ENCODE measurements around the gene DDX49.
"Not testable (repeated sequence)": the region's sequence is repeated elsewhere in the genome, so short reads cannot be mapped to it uniquely, and the experiment has no call there.

Gene DDX49

GRCh38 chr19:18897094-18898029 is 22.2 kb upstream of the DDX49 start:
- TF ChIP-seq ZFX (IDR thresholded peaks at IDR 0.05; ENCODE audit: borderline replicate concordance): no peak
- TF ChIP-seq, protein P1, sequence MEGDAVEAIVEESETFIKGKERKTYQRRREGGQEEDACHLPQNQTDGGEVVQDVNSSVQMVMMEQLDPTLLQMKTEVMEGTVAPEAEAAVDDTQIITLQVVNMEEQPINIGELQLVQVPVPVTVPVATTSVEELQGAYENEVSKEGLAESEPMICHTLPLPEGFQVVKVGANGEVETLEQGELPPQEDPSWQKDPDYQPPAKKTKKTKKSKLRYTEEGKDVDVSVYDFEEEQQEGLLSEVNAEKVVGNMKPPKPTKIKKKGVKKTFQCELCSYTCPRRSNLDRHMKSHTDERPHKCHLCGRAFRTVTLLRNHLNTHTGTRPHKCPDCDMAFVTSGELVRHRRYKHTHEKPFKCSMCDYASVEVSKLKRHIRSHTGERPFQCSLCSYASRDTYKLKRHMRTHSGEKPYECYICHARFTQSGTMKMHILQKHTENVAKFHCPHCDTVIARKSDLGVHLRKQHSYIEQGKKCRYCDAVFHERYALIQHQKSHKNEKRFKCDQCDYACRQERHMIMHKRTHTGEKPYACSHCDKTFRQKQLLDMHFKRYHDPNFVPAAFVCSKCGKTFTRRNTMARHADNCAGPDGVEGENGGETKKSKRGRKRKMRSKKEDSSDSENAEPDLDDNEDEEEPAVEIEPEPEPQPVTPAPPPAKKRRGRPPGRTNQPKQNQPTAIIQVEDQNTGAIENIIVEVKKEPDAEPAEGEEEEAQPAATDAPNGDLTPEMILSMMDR (IDR thresholded peaks at IDR 0.05): no peak

GRCh38 chr19:18898081-18898606 is 21.4 kb upstream of the DDX49 start:
- no peak overlapping the region for H3K27ac ChIP-seq
- no peak for TF ChIP-seq ZFX (IDR thresholded peaks at IDR 0.05; ENCODE audit: borderline replicate concordance)
- TF ChIP-seq, protein P1 (IDR thresholded peaks at IDR 0.05): no peak

More at GRCh38 chr19:18897094-18898029, 22.2 kb upstream of the DDX49 start:
- H3K27ac ChIP-seq: no peak overlapping the region

- H3K27ac ChIP-seq: no peak overlapping the region
- TF ChIP-seq, protein P1 (IDR thresholded peaks at IDR 0.05): no peak
- TF ChIP-seq ZFX (IDR thresholded peaks at IDR 0.05; ENCODE audit: borderline replicate concordance): no peak
Measured at GRCh38 chr19:18898607-18899408, 20.7 kb upstream of the DDX49 start.

DNA sequence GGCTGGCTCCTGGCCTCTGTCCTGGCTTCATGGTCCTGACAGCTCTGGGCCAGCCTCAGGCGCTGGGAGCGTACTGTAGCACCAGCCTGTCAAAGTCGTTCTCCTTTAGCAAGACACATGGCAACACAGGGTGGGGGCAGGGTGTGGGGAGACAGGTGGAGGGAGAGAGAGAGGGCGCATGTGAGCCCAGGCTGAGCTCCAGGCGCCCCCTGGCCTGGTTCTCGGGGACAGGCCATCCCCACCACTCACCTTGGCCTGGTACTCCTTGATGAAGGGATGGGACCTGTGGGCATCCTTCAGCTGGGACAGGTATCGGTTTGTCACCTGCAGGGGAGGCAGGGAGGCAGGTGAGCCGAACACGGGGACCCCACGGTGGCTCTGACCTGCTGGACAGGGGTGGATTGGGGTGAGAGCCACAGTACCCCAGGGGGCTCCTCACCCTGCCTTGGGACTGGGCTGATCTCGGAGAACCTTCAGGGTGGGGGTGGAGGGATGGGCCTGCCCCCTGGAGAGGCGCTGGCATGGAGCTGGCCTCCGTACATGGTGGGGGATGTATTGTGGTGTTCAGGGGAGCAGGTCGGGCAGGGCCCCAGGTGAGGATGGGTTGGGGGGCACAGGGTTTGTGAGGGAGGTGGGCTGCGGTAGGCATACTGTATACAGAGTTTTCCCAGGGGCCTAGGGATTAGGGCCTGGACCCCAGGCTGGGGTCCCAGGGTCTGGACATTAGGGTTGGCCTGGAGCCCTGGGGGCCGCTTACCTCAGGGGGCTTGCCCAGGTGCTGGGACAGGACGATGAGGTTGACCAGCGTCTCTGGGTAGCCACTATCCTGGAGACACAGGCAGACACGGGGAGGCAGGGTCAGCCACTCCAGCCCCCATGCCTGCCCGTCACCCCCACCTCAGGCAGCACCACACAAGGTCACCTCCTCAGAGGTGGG is 19.6 kb upstream of the DDX49 start:
- TF ChIP-seq, protein P1 (IDR thresholded peaks at IDR 0.05): no peak
- no peak for TF ChIP-seq ZFX (IDR thresholded peaks at IDR 0.05; ENCODE audit: borderline replicate concordance)
- no peak overlapping the region for H3K27ac ChIP-seq

DNA sequence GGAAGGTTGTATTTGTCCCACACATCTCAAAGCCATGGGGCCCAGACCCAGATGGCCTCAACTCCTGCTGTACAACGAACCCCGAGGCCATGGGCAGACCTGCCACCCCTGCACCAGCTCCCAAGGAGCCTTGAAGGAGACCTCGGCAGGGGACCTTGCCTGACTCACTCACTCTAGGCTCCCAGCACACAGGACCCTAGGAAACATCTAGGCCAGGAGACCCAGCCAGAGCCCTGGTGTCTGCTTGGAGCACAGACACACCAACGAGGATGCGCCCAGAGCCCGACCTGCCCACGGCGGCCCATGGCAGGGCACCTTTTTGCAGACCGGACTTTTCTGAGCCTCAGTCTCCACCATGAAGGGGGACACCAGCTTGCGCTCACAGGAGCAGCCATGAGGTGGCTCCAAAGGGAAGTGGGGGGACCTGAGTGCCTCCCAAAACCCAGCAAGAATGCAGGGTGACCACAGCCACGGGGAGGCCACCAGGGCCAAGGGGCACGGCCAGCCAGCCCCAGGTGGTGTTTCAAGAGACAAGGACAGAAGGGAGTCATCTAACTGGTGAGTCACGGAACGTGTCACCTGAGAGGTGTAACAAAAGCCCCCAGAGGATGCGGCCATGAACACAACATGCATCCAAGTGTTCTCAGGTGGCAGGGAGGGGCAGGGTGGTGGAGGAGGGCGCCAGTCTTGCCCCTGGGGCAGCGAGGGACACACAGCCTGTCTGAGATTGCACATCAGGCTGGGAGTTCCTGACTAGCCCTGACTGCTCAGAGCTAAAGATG is 18.6 kb upstream of the DDX49 start:
- TF ChIP-seq, protein P1 (IDR thresholded peaks at IDR 0.05): no peak
- no peak for TF ChIP-seq ZFX (IDR thresholded peaks at IDR 0.05; ENCODE audit: borderline replicate concordance)
- H3K27ac ChIP-seq: no peak overlapping the region

- no peak overlapping the region for H3K27ac ChIP-seq
- TF ChIP-seq, protein P1 (IDR thresholded peaks at IDR 0.05): no peak
- no peak for TF ChIP-seq ZFX (IDR thresholded peaks at IDR 0.05; ENCODE audit: borderline replicate concordance)
Measured at GRCh38 chr19:18901491-18901890, 18.0 kb upstream of the DDX49 start.

- not testable (repeated sequence) for H3K27ac ChIP-seq
Measured at GRCh38 chr19:18902519-18902918, 17.0 kb upstream of the DDX49 start.
